Measurements from ENCODE around the gene HLA-DRA. TPM values are rescaled to one million over a fixed set of nuclear protein-coding genes. Genes with fewer than 3 reads are reported as not detected.

HLA-DRA gene
- total RNA-seq, 1 donor from 2014 or later = not detected

GRCh38 chr6:32445321-32445854 lies 5.7 kb downstream of the HLA-DRA start:
- DNase-seq = no peak
- Mint-ChIP-seq H3K36me3 (ENCODE audit: unreplicated experiment) (no peaks in the 10 kb centered on the region), H3K4me3 (ENCODE audit: unreplicated experiment) (no peak overlapping the region), H3K9me3 (ENCODE audit: unreplicated experiment) (peaks cover 3% of the 10 kb centered on the region), H3K27me3 (ENCODE audit: unreplicated experiment) (peaks cover 2% of the 10 kb centered on the region), H3K4me1 (ENCODE audit: low read depth, unreplicated experiment) (no peaks in the 10 kb centered on the region), H3K27ac (ENCODE audit: unreplicated experiment) (no peak overlapping the region)
- TF ChIP-seq CTCF (IDR thresholded peaks at IDR 0.05; ENCODE audit: partially characterized antibody, unreplicated experiment) = no peak

GRCh38 chr6:32447932-32448331 lies 8.2 kb downstream of the HLA-DRA start:
- Mint-ChIP-seq H3K27me3 (ENCODE audit: unreplicated experiment) (peaks cover 2% of the 10 kb centered on the region), H3K36me3 (ENCODE audit: unreplicated experiment) (peaks cover 13% of the 10 kb centered on the region), H3K9me3 (ENCODE audit: unreplicated experiment) (peaks cover 8% of the 10 kb centered on the region), H3K4me3 (ENCODE audit: unreplicated experiment) (no peak overlapping the region), H3K27ac (ENCODE audit: unreplicated experiment) (no peak overlapping the region), H3K4me1 (ENCODE audit: low read depth, unreplicated experiment) (no peaks in the 10 kb centered on the region)
- no peak for TF ChIP-seq CTCF (IDR thresholded peaks at IDR 0.05; ENCODE audit: partially characterized antibody, unreplicated experiment)
- DNase-seq = no peak

GRCh38 chr6:32449088-32449736 lies 9.5 kb downstream of the HLA-DRA start:
- H3K36me3 Mint-ChIP-seq (ENCODE audit: unreplicated experiment) = peaks cover 14% of the 10 kb centered on the region

GRCh38 chr6:32457054-32457453 lies 17.4 kb downstream of the HLA-DRA start:
- Mint-ChIP-seq H3K36me3 (ENCODE audit: unreplicated experiment) (peaks cover 16% of the 10 kb centered on the region), H3K27me3 (ENCODE audit: unreplicated experiment) (no peaks in the 10 kb centered on the region), H3K4me1 (ENCODE audit: low read depth, unreplicated experiment) (no peaks in the 10 kb centered on the region), H3K27ac (ENCODE audit: unreplicated experiment) (no peak overlapping the region), H3K4me3 (ENCODE audit: unreplicated experiment) (no peak overlapping the region), H3K9me3 (ENCODE audit: unreplicated experiment) (peaks cover 5% of the 10 kb centered on the region)
- no peak for TF ChIP-seq CTCF (IDR thresholded peaks at IDR 0.05; ENCODE audit: partially characterized antibody, unreplicated experiment)
- no peak for DNase-seq

More at GRCh38 chr6:32449088-32449736, 9.5 kb downstream of the HLA-DRA start:
- TF ChIP-seq CTCF (IDR thresholded peaks at IDR 0.05; ENCODE audit: partially characterized antibody, unreplicated experiment) = no peak
- H3K4me1 Mint-ChIP-seq (ENCODE audit: low read depth, unreplicated experiment) = no peaks in the 10 kb centered on the region
- peaks cover 2% of the 10 kb centered on the region for H3K27me3 Mint-ChIP-seq (ENCODE audit: unreplicated experiment)
- H3K4me3 Mint-ChIP-seq (ENCODE audit: unreplicated experiment) = no peak overlapping the region
- H3K9me3 Mint-ChIP-seq (ENCODE audit: unreplicated experiment) = peaks cover 5% of the 10 kb centered on the region
- H3K27ac Mint-ChIP-seq (ENCODE audit: unreplicated experiment) = no peak overlapping the region
- no peak for DNase-seq

- no peak overlapping the region for H3K4me3 Mint-ChIP-seq (ENCODE audit: unreplicated experiment)
- no peak for DNase-seq
- TF ChIP-seq CTCF (IDR thresholded peaks at IDR 0.05; ENCODE audit: partially characterized antibody, unreplicated experiment) = no peak
- H3K9me3 Mint-ChIP-seq (ENCODE audit: unreplicated experiment) = peaks cover 3% of the 10 kb centered on the region
- no peak overlapping the region for H3K27ac Mint-ChIP-seq (ENCODE audit: unreplicated experiment)
- peaks cover under 1% of the 10 kb centered on the region for H3K36me3 Mint-ChIP-seq (ENCODE audit: unreplicated experiment)
- H3K4me1 Mint-ChIP-seq (ENCODE audit: low read depth, unreplicated experiment) = no peaks in the 10 kb centered on the region
- H3K27me3 Mint-ChIP-seq (ENCODE audit: unreplicated experiment) = no peaks in the 10 kb centered on the region
Measured at GRCh38 chr6:32459781-32460424, 20.2 kb downstream of the HLA-DRA start.
